ENCODE results near the gene PIK3CG.

DNA sequence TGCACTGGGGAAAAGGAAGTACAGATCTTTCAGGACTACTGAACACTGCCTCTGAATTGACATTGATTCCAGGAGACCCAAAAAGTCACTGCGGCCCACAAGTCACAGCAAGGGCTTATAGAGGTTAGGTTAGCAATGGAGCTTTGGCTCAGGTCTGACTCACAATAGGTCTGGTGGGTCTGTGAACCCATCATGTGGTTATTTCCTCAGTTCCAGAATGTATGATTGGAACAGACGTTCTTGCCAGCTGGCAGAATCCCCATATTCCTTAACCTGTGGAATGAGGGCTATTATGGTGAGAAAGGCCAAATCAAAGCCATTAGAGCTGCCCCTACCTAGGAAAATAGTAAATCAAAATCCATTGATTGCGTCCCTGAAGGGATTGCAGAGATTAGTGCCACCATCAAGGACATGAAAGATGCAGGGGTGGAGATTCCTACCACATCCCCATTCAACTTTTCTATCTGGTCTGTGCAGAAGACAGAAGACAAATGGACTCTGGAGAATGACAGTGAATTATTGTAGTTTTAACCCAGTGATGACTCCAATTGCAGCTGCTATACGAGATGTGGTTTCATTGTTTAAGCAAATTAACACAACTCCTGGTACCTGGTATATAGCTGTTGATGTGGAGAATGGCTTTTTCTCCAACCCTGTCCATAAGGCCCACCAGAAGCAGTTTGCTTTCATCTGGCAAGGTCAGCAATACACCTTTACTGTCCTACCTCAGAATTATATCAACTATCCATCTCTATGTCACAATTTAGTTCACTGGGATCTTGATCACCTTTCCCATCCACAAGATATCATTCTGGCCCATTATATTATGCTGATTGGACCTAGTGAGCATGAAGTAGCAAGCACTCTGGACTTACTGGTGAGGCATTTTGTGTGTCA, 44.5 kb upstream of the PIK3CG start:
- no peak for TF ChIP-seq POLR2A (IDR thresholded peaks at IDR 0.05)
- TF ChIP-seq, protein P1, sequence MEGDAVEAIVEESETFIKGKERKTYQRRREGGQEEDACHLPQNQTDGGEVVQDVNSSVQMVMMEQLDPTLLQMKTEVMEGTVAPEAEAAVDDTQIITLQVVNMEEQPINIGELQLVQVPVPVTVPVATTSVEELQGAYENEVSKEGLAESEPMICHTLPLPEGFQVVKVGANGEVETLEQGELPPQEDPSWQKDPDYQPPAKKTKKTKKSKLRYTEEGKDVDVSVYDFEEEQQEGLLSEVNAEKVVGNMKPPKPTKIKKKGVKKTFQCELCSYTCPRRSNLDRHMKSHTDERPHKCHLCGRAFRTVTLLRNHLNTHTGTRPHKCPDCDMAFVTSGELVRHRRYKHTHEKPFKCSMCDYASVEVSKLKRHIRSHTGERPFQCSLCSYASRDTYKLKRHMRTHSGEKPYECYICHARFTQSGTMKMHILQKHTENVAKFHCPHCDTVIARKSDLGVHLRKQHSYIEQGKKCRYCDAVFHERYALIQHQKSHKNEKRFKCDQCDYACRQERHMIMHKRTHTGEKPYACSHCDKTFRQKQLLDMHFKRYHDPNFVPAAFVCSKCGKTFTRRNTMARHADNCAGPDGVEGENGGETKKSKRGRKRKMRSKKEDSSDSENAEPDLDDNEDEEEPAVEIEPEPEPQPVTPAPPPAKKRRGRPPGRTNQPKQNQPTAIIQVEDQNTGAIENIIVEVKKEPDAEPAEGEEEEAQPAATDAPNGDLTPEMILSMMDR (IDR thresholded peaks at IDR 0.05), result no peak
